ENCODE results near the gene GLS. TPM values are rescaled to one million over a fixed set of nuclear protein-coding genes. Genes with fewer than 3 reads are reported as not detected.

GLS gene
- total RNA-seq, 1 donor from 2014 or later = 116 TPM

DNA sequence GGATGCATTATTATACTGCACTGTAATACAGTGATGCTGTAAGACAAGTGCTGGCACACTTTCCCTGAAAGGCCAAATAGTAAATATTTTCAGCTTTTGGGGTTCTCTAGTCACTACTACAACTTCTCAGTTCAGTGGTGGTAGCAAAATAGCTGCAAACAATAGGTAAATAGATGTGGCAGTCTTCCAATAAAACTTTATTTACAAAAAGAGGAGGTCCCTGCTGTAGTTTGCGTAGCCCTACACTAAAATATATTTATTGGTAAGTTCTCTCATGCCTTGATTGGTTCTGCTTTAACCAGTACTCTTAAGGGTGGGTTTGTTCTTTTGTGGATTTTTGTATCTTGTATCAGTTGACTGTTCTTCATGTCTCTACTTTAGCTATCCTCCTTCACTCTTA is 7.8 kb downstream of the GLS start:
- Mint-ChIP-seq H3K4me1 (ENCODE audit: low read depth) (peaks cover 28% of the 10 kb centered on the region), H3K27ac (no peak overlapping the region), H3K4me3 (ENCODE audit: low read depth) (no peak overlapping the region), H3K36me3 (ENCODE audit: insufficient read depth) (peaks cover 5% of the 10 kb centered on the region), H3K27me3 (no peaks in the 10 kb centered on the region), H3K9me3 (ENCODE audit: low read depth) (no peaks in the 10 kb centered on the region)
- DNase-seq (ENCODE audit: low spot score, unreplicated experiment) = no peak
- TF ChIP-seq CTCF (IDR thresholded peaks at IDR 0.05; ENCODE audit: unreplicated experiment) = no peak

DNA sequence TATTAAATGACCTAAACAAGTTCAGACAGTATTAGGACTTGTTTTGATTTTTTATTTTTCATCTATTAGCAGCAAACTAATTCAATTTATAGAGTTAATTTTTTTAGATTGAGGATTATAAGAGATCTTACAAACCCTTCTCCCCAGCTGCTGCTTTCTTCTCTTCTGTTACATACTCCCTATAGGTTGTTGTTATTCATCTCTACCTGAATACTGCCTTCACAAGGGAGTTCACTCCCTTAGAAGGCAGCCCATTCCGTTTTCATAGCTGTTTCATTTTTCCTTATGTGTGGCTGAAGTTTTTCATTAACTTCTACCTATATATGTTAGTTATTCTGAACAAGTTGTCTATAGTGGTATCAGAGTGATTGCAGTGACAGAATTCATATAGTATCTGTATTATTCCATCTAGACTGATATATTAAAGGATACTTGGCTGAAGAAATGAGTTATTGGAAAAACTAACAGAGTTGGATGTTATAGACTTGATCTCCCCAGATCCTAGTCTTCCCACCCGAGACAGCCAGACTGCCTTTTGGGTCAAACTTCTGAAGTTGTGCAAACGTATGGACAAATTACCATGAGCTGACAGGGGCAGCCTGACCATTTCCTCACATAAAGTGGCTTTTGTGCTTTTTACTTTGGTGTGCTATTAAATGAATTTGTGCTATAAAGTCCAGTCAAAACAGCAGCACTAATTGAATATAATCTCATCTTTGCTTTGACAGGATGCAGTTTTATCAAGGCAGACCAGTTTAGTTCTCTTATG is 8.7 kb downstream of the GLS start:
- TF ChIP-seq CTCF (IDR thresholded peaks at IDR 0.05; ENCODE audit: unreplicated experiment) = no peak
- no peak overlapping the region for H3K4me3 Mint-ChIP-seq (ENCODE audit: low read depth)

DNA sequence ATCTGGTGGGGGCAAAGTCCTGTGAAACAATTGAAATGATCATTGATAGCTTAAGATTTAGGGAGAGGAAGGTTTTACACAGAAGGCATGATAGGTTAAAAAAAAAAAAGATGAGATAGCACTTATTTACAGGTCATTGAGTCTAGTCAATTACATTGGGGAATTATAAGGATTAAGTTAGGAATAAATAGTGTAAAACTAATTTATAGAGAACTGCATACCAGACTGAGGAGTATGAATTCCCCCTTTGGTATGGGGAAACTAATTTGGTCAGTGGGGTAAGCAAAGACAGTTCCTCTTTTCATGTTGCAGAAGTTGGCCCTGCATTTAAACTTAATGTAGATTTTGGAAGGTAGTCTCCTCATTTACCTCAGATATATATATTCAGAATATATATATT is 10.8 kb downstream of the GLS start:
- H3K9me3 Mint-ChIP-seq (ENCODE audit: low read depth) = no peaks in the 10 kb centered on the region
- no peak overlapping the region for H3K4me3 Mint-ChIP-seq (ENCODE audit: low read depth)
- no peak for DNase-seq (ENCODE audit: low spot score, unreplicated experiment)
- no peak for TF ChIP-seq CTCF (IDR thresholded peaks at IDR 0.05; ENCODE audit: unreplicated experiment)
- H3K27me3 Mint-ChIP-seq = no peaks in the 10 kb centered on the region
- peaks cover 24% of the 10 kb centered on the region for H3K4me1 Mint-ChIP-seq (ENCODE audit: low read depth)
- no peak overlapping the region for H3K27ac Mint-ChIP-seq
- peaks cover 8% of the 10 kb centered on the region for H3K36me3 Mint-ChIP-seq (ENCODE audit: insufficient read depth)

More for the DNA sequence above, 8.7 kb downstream of the GLS start:
- DNase-seq (ENCODE audit: low spot score, unreplicated experiment) = no peak
- Mint-ChIP-seq H3K27me3 (no peaks in the 10 kb centered on the region), H3K36me3 (ENCODE audit: insufficient read depth) (peaks cover 5% of the 10 kb centered on the region), H3K27ac (peak overlapping the region; percentile 7), H3K9me3 (ENCODE audit: low read depth) (no peaks in the 10 kb centered on the region), H3K4me1 (ENCODE audit: low read depth) (peaks cover 21% of the 10 kb centered on the region)

DNA sequence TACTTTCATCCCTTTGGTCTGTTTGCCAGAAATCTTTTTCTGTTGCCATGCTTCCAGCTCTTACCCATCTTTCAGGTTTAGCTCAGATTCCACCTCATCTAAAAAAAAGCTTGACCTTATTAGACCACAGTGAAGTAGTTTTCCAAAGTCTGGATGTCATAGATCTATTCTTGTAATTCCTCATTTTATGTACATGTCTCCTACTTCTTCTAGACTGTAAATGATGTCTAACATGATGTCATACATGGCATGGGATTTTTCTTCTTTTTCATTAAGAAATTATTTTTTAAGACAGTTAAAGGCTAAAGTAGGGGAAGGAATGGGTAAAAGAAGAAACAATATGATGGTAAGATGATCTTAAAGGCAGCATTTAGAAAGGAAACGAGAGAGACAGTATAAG is 11.3 kb downstream of the GLS start:
- no peak for DNase-seq (ENCODE audit: low spot score, unreplicated experiment)
- TF ChIP-seq CTCF (IDR thresholded peaks at IDR 0.05; ENCODE audit: unreplicated experiment) = no peak
- Mint-ChIP-seq H3K4me3 (ENCODE audit: low read depth) (no peak overlapping the region), H3K27ac (no peak overlapping the region), H3K36me3 (ENCODE audit: insufficient read depth) (peaks cover 13% of the 10 kb centered on the region), H3K9me3 (ENCODE audit: low read depth) (no peaks in the 10 kb centered on the region), H3K27me3 (no peaks in the 10 kb centered on the region), H3K4me1 (ENCODE audit: low read depth) (peaks cover 29% of the 10 kb centered on the region)

DNA sequence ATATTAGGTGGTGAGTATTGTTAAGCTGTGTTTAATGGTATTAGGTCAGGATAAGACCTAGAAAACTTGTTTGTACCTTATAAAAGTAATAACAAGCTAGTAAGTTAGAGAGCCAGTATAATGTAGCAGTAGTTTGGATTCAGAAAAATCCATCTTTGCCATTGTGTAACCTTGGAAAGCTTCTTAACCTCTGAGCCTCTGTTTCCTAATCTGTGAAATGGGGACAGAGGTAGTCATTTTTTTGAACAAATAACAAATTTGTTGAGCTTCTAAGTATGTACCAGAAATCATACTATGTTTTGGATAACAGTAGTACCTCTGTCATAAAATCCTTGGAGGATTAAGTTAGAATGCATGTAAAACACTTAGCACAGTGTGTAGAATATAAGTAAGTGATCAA is 12.5 kb downstream of the GLS start:
- no peaks in the 10 kb centered on the region for H3K27me3 Mint-ChIP-seq
- no peak overlapping the region for H3K27ac Mint-ChIP-seq
- H3K4me1 Mint-ChIP-seq (ENCODE audit: low read depth) = peaks cover 29% of the 10 kb centered on the region
- H3K36me3 Mint-ChIP-seq (ENCODE audit: insufficient read depth) = peaks cover 13% of the 10 kb centered on the region
- H3K4me3 Mint-ChIP-seq (ENCODE audit: low read depth) = no peak overlapping the region
- H3K9me3 Mint-ChIP-seq (ENCODE audit: low read depth) = no peaks in the 10 kb centered on the region
- no peak for DNase-seq (ENCODE audit: low spot score, unreplicated experiment)
- no peak for TF ChIP-seq CTCF (IDR thresholded peaks at IDR 0.05; ENCODE audit: unreplicated experiment)
